ENCODE data around the gene FLNB.

FLNB gene

GRCh38 chr3:58144478-58145325, 136.5 kb downstream of the FLNB start:
- no peak for DNase-seq

GRCh38 chr3:58148049-58148448, 139.8 kb downstream of the FLNB start:
- no peak for DNase-seq

DNA sequence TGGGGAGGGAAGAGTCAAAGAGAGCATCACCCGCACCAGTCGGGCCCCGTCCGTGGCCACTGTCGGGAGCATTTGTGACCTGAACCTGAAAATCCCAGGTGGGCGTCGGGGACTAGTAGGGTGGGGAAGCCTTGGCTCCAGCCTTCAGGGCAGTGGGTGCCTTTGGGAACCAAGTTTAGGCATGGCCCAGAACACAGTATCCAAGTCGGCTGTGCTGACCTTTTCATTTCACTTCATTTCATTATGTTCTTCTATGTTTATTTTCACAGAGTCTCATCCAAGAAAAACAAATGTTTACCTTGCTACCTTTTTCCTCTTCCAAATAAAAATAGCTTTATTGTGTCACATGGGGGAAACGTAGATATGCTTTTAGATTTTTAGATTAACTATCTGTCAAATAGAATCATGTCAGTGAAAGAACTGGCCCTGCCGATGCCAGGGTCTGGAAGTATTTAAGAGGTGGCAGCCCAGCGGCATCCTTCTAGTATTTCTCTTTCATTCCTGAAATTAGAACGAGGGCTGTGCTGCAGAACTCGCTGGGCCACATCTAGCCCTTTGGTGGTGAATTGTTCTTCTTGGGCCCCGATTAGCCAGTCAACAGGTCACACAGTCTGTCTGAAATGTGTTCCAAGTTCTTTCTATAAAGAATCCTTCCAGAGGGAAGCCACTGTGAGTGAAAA, 142.0 kb downstream of the FLNB start:
- DNase-seq: no peak

DNA sequence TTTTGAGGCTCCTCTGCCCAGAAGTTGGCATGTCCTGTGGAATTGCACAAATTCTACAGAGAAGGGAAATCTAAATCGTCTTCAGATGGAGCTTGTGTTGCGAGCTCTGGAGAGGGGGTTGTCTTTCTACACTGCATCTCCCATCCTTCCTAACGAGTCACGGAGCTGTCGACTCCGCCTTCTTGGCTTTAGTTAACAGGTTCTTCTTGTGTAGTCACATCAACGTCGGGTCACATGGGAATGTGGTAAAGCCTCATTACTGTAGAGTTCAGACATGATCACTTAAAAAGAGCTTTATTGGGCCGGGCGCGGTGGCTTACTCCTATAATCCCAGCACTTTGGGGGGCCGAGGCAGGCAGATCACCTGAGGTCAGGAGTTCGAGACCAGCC, 142.6 kb downstream of the FLNB start:
- DNase-seq: no peak

DNA sequence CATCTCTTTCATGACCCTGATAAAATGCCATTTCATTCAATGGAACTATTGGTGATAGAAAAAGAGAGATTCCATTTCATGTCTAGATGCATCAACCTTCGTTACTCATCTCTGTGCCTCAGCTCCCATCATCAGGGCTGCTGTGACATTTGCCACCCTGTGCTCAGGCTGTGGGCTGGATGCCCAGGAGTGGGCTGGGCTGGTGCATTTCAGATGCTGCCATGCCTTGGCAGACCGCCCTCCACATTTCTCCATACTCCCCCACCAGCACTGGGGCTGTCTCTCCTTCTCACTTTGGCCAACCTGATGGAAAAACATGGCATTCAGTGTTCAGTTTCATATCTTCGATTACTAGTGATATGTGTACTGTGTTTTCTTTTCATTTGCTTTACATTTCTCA, 143.4 kb downstream of the FLNB start:
- DNase-seq: no peak

DNA sequence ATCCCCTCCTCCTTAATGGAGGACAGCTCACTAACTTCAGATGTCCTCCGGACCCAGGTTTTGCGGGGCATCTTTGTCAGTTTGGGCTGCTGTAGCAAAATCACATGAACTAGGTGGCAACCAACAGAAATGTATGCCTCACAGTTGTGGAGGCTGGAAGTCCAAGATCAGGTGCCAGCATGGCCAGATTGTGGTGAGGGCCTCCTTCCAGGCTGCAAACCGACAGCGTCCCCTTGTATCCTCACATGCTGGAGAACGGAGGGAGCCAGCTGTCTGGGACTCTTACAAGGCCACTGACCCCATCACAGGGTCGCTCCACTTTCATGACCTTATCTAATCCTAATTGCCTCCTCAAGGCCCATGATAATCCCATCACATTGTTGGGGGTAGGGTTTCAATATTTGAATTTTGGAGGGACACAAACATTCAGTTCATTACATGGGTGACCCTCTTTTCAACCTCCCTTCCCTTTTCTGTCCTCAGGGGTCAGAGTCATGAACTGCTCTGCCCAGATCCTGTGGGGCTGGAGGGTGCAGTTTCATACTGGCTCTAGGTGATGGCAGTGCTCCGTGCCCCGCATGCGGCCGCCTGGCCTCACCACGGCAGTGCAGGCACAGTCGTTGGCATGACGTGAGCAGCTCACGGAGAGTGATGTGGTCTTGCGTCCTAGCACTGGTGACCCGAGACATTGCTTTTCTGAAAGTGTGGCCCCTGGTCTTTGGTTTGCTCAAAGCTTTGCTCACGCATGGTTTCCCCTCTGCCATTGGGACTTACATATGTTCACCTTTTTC, 144.2 kb downstream of the FLNB start:
- DNase-seq: no peak

- DNase-seq: no peak
Observed at GRCh38 chr3:58153371-58153770, 145.1 kb downstream of the FLNB start.

GRCh38 chr3:58154626-58155449, 146.6 kb downstream of the FLNB start:
- no peak for DNase-seq

DNA sequence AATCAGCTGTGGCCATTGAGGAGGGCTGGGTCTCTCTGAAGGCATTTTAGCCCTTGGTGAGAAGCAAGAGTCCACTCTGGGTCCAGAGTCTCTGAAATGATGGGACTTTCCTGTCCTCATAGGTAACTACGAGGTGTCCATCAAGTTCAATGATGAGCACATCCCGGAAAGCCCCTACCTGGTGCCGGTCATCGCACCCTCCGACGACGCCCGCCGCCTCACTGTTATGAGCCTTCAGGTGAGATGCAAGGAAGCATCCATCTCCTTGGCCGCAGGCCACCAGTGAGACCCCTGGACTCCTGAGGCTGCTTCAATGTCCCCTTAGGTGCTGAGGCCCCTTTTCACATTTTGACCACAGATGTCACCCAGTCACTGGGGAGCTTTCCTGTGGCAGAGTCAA, 147.6 kb downstream of the FLNB start:
- no peak for DNase-seq

DNA sequence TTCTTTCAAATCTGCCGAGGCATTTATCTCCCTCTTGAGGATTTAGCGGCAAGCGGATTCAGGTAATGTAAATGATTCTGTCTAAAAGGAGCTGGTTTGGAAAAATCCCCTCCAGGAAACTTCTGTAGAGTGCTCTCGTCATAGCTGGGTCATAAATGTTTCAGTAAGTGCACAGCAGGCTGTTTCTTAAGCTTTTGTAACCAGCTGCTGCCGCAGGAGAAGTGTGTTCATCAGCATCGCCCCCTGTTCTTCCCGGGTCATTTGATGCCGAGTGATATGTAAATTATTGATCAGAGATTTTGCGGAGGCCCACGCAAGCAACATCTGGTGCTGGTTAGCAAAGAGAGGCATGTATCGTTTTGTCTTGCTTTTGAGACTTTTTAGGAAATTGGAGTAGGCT, 149.5 kb downstream of the FLNB start:
- no peak for DNase-seq

DNA sequence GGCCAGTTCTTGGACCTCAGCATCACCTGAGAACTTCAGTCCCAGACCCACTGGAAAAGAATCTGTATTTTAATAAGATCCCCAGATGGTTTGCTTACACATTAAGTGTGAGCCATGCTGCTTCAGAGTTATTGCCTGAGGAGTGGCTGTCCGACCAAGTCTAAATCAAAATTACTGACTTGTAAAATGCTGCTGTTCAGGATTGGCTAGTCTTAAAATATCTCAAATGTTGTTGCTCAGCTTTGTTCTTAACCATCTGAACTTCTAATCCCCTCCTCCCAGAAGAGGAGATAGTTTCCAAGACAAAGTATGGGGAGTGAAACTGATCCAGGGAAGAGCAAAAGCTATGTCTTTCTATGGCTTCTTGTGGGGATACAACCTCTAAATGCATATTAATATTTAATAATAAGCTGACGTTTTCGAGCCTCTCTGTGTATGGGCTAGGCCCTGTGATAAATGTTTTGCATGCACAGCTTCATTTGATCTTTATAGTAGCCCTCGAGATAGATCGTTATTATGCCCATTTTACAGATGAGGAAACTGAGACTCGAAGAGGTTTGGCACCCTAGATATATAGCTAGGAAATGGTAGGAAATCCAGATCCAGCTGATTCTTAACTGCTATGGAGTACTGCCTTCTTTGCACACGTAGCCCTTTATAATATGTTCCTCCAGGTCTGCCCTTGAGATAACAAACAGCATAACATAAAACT, 150.4 kb downstream of the FLNB start:
- DNase-seq: no peak

- no peak for DNase-seq
Observed at GRCh38 chr3:58160399-58160798, 152.2 kb downstream of the FLNB start.

GRCh38 chr3:58161435-58162398, 153.5 kb downstream of the FLNB start:
- no peak for DNase-seq

DNA sequence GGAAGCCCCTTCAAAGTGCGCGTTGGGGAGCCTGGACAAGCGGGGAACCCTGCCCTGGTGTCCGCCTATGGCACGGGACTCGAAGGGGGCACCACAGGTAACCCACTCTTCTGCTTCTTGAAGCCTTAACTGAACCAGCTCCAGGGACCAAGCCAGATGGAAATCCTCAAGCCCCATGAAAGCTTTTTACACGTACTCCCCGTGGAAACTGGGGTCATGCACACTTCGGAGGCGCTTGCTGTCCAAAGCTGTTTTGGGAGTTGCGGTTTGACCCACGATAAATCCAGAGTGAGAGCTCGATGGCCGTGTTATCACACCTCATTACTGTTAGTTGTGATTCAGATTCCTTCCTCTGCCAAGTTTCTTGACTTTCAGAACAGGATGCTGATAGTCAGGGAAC, 155.0 kb downstream of the FLNB start:
- no peak for DNase-seq

DNA sequence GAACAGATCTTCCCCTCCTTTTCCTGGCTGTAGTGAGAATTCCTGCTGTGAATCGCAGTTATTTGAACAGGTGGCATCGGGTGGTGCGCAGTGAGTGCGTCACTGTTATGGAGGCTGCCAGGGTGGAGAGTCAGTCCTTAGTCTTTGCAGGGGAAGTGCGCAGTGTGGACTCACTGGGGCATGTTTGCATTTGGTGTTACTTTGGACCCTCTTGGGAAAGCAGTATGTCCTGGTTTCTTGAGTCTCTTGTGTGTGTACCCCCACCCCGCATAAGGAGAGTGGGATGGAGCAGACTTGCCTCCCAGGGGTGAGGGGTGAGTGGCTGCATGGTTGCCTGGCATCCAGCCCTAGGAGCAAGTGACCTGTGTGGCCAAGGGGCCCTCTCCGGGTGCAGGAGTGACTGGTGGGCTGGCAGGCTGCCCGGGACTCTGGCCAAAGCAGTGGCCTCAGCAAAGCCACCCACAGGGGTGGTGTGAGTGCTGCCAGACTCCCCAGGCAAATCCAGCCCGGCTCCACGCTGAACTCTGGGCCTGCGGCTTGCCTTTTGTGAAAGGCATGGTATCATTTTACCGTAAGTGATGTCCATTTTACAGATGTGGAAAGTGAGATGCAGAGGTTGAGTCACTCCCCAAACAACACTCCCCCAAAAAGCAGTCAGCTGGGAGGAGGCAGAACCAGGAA, 156.1 kb downstream of the FLNB start:
- DNase-seq: no peak

DNA sequence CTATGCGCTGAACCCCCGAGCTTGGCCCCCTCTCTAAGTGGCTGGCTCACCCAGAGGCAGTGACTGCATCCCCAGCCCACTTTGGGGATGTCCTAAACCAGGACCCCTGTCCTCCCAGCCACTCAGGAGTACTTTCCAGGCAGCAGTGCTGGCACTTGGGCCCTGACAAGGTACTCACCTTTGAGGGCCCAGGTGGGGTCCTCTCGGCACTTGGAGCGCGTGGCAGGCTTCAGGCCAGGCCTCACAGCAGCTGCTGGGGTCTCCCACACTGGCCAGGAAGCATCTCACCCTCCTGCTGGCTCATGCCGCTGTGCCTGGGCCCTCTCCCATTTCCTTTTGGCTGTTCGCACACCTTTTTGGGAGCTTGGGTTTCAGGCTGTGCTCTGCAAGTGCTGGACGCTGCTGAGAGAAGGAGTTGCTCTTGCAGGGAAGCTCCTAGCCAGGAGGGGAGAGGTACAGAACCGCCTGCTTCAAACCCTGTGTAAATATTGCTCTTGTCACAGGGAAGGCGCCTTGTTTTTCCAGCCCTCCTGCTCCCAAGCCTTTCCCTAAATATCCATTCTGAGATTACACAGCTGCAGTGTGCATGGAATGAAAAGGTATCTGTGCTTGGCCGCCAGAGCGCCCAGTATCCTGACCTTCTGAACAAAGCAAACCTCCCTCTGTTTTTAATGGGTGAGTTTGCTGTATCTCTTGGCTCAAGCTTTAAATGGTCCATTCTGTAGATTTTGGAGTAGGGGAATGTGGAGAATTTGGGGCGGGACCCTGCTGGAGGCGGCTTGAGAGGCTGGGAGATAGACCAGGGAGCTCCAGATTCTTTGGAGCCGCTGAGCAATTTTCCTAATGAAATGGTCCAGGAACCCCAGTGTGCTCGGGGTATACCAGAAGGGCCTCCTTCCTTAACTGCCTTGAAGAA, 156.9 kb downstream of the FLNB start:
- DNase-seq: no peak

GRCh38 chr3:58167431-58168351, 159.5 kb downstream of the FLNB start:
- DNase-seq: peak in 1 of 2 donors; percentile 39

DNA sequence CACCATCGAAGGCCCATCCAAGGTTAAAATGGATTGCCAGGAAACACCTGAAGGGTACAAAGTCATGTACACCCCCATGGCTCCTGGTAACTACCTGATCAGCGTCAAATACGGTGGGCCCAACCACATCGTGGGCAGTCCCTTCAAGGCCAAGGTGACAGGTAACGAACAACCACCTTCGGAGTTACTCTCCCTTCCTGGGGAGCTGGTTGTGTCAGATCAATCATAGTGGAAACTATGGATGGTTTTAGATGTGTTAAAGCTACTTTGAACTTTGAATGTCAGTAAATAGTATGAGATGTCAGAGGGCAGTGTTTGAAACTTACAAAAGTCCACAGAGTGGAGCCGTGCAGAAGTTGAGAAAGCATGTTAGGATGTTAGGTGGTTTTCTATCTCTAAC, 160.3 kb downstream of the FLNB start:
- DNase-seq: no peak

Data from activated CD4-positive, alpha-beta T cell treated with anti-CD3 and anti-CD28 coated beads for 4 hours (primary cell).